Activated T-helper 1 cell treated with anti-CD3 and anti-CD28 coated beads, Interleukin-12 subunit alpha, Interleukin-12 subunit beta, Interleukin-2, Interleukin-4 antibody, amounts not matched to agents 30 ng/mL and 10 ng/mL and 1 ng/mL, durations not matched to agents 14 hours and 24 hours and 36 hours (primary cell): ENCODE measurements around the gene CRACR2B. TPM values are rescaled to one million over a fixed set of nuclear protein-coding genes. Genes with fewer than 3 reads are reported as not detected.

Source experiments
- DNase-seq: peaks from one replicate; pipeline ENCODE4 v3.0.0; 2021; ENCODE audit warnings: low spot score
- H3K27ac Mint-ChIP-seq: one replicate; pipeline ENCODE4 v1.8.0; 2021; ENCODE audit warnings: mild to moderate bottlenecking, mixed read lengths
- H3K27me3 Mint-ChIP-seq: one replicate; pipeline ENCODE4 v1.8.0; 2022; ENCODE audit warnings: mild to moderate bottlenecking, moderate library complexity, mixed read lengths; ENCODE audit not compliant: insufficient read depth
- H3K36me3 Mint-ChIP-seq: one replicate; pipeline ENCODE4 v1.8.0; 2021; ENCODE audit warnings: low read depth, mixed read lengths
- H3K4me1 Mint-ChIP-seq: one replicate; pipeline ENCODE4 v1.8.0; 2021; ENCODE audit warnings: low read depth, mixed read lengths
- H3K4me3 Mint-ChIP-seq: one replicate; pipeline ENCODE4 v1.8.0; 2021; ENCODE audit warnings: mild to moderate bottlenecking, moderate library complexity, mixed read lengths
- H3K9me3 Mint-ChIP-seq: one replicate; pipeline ENCODE4 v1.8.0; 2021; ENCODE audit warnings: mixed read lengths
- intact Hi-C: fragments of 100-400 bp; cut with micrococcal nuclease; formaldehyde crosslinking; loops from one replicate; pipeline ENCODE4 v1.15.1; 2024
- total RNA-seq: library from RNA; stranded (reverse); gene quantifications from 2 replicates; pipeline ENCODE4 v1.2.3, GENCODE V29; 2022

The CRACR2B gene
- total RNA-seq, 1 donor from 2014 or later, result 1.3 TPM

DNA sequence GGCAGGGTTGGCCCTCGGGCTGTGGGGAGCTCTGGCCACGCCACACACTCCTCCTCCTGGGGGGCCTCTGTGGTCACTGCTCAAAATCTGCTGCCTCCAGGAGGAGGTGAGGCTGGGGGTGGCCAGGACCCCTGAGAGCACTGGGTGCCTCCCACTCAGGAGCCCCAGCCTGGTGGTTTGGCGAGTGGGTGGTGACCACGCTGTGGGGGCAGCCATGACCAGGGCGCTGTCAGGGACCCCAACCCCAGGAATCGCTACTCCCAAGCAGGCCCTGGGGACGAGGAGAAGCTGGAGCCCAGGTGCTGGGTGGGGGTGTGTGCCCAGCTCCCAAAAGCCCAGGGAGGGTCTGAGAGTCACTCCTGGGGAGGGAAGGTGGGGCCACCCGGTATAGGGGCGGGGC lies 45.1 kb downstream of the CRACR2B start:
- Mint-ChIP-seq H3K4me1 (no peaks in the 10 kb centered on the region), H3K27ac (no peak overlapping the region), H3K9me3 (no peaks in the 10 kb centered on the region), H3K4me3 (no peak overlapping the region), H3K27me3 (no peaks in the 10 kb centered on the region), H3K36me3 (peaks cover 2% of the 10 kb centered on the region)
- intact Hi-C loops, result no loop called here
- DNase-seq, result no peak

DNA sequence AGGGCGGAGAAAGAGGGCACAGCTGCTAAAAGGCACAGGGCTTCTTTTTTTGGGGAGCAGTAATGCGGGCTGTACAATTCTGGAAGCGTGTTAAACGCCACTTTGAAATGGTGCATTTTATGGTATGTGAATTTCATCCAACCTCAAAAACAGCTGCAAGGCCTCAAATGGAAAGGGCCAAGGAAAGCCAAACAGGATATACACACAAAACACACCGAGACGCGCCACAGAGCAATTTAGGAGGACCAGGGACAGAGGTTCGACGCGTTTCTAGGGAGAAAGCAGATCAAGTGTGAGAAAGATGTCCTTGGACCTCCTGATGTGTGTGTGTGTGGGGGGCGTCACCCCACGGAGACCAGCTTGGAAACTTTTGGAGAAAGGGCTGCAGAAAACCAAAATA lies 46.0 kb downstream of the CRACR2B start:
- Mint-ChIP-seq H3K4me3 (no peak overlapping the region), H3K27ac (no peak overlapping the region), H3K36me3 (peaks cover 2% of the 10 kb centered on the region), H3K9me3 (no peaks in the 10 kb centered on the region), H3K4me1 (no peaks in the 10 kb centered on the region), H3K27me3 (no peaks in the 10 kb centered on the region)
- no peak for DNase-seq
- intact Hi-C loops, result no loop called here

DNA sequence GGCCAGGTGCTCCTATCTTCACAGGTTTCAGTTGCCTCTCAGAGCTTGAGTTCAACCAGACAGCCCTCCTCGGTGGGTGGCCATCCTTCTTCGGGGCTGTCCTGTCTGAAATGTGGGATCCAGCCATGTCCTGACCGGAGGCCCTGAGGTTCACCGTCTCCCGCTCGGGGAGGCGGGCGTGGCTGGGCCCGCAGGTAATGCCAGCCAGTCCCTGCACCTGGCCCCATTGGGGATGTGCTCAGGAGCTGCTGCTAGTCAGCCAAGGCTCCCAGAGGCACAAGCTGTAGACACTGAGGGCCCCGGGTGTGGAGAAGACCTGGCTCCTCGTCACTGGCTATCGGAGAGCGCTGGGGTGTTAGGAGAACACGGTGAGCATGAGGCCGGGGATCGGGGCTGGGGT lies 47.5 kb downstream of the CRACR2B start:
- no peaks in the 10 kb centered on the region for H3K4me1 Mint-ChIP-seq
- intact Hi-C loops, result no loop called here
- no peaks in the 10 kb centered on the region for H3K27me3 Mint-ChIP-seq
- H3K36me3 Mint-ChIP-seq, result peaks cover 4% of the 10 kb centered on the region
- H3K27ac Mint-ChIP-seq, result no peak overlapping the region
- no peak for DNase-seq
- no peak overlapping the region for H3K4me3 Mint-ChIP-seq
- no peaks in the 10 kb centered on the region for H3K9me3 Mint-ChIP-seq

DNA sequence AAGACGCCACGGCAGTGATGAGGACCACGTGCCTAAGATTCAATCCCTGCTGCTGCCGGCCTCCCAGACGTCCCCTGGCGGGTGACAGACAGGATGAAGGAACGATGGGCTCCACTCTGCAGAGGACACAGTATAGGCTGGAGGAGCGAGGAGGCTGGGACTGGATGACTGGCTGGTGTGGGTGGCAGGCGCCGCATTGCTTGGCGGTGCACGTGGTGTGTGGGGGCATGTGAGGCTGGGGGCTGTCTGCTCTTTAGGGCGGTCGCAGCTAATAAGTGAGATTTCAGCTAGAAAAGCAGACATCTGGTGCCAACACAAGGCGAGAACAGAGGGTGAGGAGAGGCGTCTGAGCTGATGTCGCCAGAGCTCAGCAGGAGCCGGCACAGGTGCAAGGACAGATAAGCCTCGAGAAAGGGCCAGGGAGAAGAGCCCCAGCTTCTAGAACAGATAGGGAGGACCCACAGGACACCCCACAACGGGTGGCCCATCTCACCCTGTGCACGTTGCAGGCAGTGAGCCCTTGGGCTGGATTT lies 48.1 kb downstream of the CRACR2B start:
- no peaks in the 10 kb centered on the region for H3K9me3 Mint-ChIP-seq
- H3K27me3 Mint-ChIP-seq, result no peaks in the 10 kb centered on the region
- no peak overlapping the region for H3K4me3 Mint-ChIP-seq
- H3K27ac Mint-ChIP-seq, result no peak overlapping the region
- H3K36me3 Mint-ChIP-seq, result peaks cover 7% of the 10 kb centered on the region
- DNase-seq, result no peak
- intact Hi-C loops, result no loop called here
- no peaks in the 10 kb centered on the region for H3K4me1 Mint-ChIP-seq

DNA sequence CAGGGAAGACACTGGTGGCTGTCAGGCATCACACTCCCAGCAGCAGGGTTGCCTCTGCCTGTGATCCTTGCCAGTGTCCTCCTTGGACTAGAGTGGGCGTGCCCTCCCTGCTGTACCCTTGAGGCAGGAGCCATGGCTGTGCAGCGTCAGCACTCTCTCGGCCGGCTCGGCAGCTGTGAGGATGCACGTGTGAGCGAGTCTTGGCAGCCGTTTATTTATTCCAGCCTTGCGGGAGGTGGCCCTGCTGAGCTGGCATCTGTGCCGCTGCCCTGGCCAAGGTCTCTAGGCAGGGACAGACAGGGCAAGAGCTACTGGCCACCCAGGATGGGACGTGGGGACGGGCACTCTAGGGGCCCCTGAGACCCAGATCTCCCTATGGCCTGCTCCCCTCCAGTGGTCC lies 48.8 kb downstream of the CRACR2B start:
- H3K36me3 Mint-ChIP-seq, result peaks cover 7% of the 10 kb centered on the region

GRCh38 chr11:877565-877964 lies 49.8 kb downstream of the CRACR2B start:
- H3K36me3 Mint-ChIP-seq, result peaks cover 14% of the 10 kb centered on the region
- DNase-seq, result peak; percentile 8
- H3K27me3 Mint-ChIP-seq, result no peaks in the 10 kb centered on the region
- H3K9me3 Mint-ChIP-seq, result no peaks in the 10 kb centered on the region
- no peak overlapping the region for H3K27ac Mint-ChIP-seq
- H3K4me3 Mint-ChIP-seq, result no peak overlapping the region
- intact Hi-C loops, result no loop called here
- no peaks in the 10 kb centered on the region for H3K4me1 Mint-ChIP-seq

More for the DNA sequence above, 48.8 kb downstream of the CRACR2B start:
- Mint-ChIP-seq H3K27me3 (no peaks in the 10 kb centered on the region), H3K4me3 (no peak overlapping the region), H3K9me3 (no peaks in the 10 kb centered on the region), H3K27ac (no peak overlapping the region), H3K4me1 (no peaks in the 10 kb centered on the region)
- no peak for DNase-seq
- intact Hi-C loops, result no loop called here

- no peak overlapping the region for H3K4me3 Mint-ChIP-seq
- intact Hi-C loops, result no loop called here
- H3K27ac Mint-ChIP-seq, result no peak overlapping the region
- no peaks in the 10 kb centered on the region for H3K4me1 Mint-ChIP-seq
- no peak for DNase-seq
- H3K27me3 Mint-ChIP-seq, result no peaks in the 10 kb centered on the region
- no peaks in the 10 kb centered on the region for H3K9me3 Mint-ChIP-seq
- H3K36me3 Mint-ChIP-seq, result peaks cover 12% of the 10 kb centered on the region
Measured at GRCh38 chr11:880447-880846, 52.7 kb downstream of the CRACR2B start.

Other genes with a start within 250 kb of the CRACR2B start
- gene IRF7, start 212.0 kb upstream of the CRACR2B start, total RNA-seq, result 56.6 and 63.1 TPM in 2 replicates
- gene CDHR5, start 203.0 kb upstream of the CRACR2B start, total RNA-seq, result not detected in 2 replicates
- gene SCT, start 200.7 kb upstream of the CRACR2B start, total RNA-seq, result not detected in 2 replicates
- 0.34 and 0.47 TPM in 2 replicates for gene DRD4, start 190.7 kb upstream of the CRACR2B start, total RNA-seq
- gene DEAF1, start 132.7 kb upstream of the CRACR2B start, total RNA-seq, result 72.2 and 72.7 TPM in 2 replicates
- 14.2 and 14.7 TPM in 2 replicates for gene TMEM80, start 132.1 kb upstream of the CRACR2B start, total RNA-seq
- 16.8 and 20.2 TPM in 2 replicates for gene EPS8L2, start 121.7 kb upstream of the CRACR2B start, total RNA-seq
- 269 and 283 TPM in 2 replicates for gene TALDO1, start 80.5 kb upstream of the CRACR2B start, total RNA-seq
- 70.4 and 81.7 TPM in 2 replicates for gene GATD1, start 50.4 kb upstream of the CRACR2B start, total RNA-seq
- 7.1 and 7.2 TPM in 2 replicates for gene CEND1, start 37.8 kb upstream of the CRACR2B start, total RNA-seq
- 87.6 and 92.0 TPM in 2 replicates for gene SLC25A22, start 29.6 kb upstream of the CRACR2B start, total RNA-seq
- gene PIDD1, start 22.7 kb upstream of the CRACR2B start, total RNA-seq, result 25.2 and 27.9 TPM in 2 replicates
- 2,072 and 2,148 TPM in 2 replicates for gene RPLP2, start 18.0 kb upstream of the CRACR2B start, total RNA-seq
- gene PNPLA2, start 9.0 kb upstream of the CRACR2B start, total RNA-seq, result 63.3 and 64.0 TPM in 2 replicates
- gene CD151, start 5.0 kb downstream of the CRACR2B start, total RNA-seq, result 80.6 and 82.3 TPM in 2 replicates
- gene POLR2L, start 14.6 kb downstream of the CRACR2B start, total RNA-seq, result 114 and 126 TPM in 2 replicates
- 12.8 and 13.9 TPM in 2 replicates for gene TSPAN4, start 14.9 kb downstream of the CRACR2B start, total RNA-seq
- gene CHID1, start 82.9 kb downstream of the CRACR2B start, total RNA-seq, result 108 and 110 TPM in 2 replicates
- gene AP2A2, start 98.0 kb downstream of the CRACR2B start, total RNA-seq, result 49.7 and 60.4 TPM in 2 replicates
- not detected in 2 replicates for gene MUC6, start 208.8 kb downstream of the CRACR2B start, total RNA-seq
- not detected in 2 replicates for gene MUC2, start 247.0 kb downstream of the CRACR2B start, total RNA-seq